ENCODE results near the gene ATAT1. TPM values are rescaled to one million over a fixed set of nuclear protein-coding genes. Genes with fewer than 3 reads are reported as not detected.

The ATAT1 gene
- total RNA-seq, 1 donor from 2014 or later, result 30.3 TPM

DNA sequence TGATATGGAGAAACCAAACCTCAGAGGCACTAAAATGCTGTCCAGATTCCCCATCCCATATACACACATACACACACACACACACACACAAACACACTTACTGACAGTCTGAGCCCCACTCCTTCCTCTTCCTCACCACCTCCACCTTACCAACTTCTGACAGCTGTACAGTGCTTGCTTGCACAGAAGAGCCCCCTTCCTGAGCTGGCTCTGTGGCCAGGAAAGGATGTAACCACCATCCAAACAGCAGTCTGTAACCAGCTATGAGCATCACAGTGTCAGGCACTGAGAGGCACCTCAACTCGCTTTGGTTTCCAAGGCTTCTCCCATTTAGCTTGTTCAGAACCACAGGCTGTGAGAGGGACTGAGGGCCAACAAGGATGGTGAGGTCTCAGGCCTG, 14.4 kb downstream of the ATAT1 start:
- H3K27me3 Mint-ChIP-seq (ENCODE audit: unreplicated experiment), result peaks cover 7% of the 10 kb centered on the region
- no peaks in the 10 kb centered on the region for H3K9me3 Mint-ChIP-seq (ENCODE audit: unreplicated experiment)
- no peak for DNase-seq (ENCODE audit: low spot score)
- peak overlapping the region; percentile 61 for H3K4me3 Mint-ChIP-seq (ENCODE audit: unreplicated experiment)
- peaks cover 27% of the 10 kb centered on the region for H3K36me3 Mint-ChIP-seq (ENCODE audit: low read depth, unreplicated experiment)
- TF ChIP-seq, protein P1, sequence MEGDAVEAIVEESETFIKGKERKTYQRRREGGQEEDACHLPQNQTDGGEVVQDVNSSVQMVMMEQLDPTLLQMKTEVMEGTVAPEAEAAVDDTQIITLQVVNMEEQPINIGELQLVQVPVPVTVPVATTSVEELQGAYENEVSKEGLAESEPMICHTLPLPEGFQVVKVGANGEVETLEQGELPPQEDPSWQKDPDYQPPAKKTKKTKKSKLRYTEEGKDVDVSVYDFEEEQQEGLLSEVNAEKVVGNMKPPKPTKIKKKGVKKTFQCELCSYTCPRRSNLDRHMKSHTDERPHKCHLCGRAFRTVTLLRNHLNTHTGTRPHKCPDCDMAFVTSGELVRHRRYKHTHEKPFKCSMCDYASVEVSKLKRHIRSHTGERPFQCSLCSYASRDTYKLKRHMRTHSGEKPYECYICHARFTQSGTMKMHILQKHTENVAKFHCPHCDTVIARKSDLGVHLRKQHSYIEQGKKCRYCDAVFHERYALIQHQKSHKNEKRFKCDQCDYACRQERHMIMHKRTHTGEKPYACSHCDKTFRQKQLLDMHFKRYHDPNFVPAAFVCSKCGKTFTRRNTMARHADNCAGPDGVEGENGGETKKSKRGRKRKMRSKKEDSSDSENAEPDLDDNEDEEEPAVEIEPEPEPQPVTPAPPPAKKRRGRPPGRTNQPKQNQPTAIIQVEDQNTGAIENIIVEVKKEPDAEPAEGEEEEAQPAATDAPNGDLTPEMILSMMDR (IDR thresholded peaks at IDR 0.05; ENCODE audit: unreplicated experiment), result no peak
- peak overlapping the region; percentile 15 for H3K27ac Mint-ChIP-seq (ENCODE audit: unreplicated experiment)
- peaks cover 51% of the 10 kb centered on the region for H3K4me1 Mint-ChIP-seq (ENCODE audit: unreplicated experiment)

DNA sequence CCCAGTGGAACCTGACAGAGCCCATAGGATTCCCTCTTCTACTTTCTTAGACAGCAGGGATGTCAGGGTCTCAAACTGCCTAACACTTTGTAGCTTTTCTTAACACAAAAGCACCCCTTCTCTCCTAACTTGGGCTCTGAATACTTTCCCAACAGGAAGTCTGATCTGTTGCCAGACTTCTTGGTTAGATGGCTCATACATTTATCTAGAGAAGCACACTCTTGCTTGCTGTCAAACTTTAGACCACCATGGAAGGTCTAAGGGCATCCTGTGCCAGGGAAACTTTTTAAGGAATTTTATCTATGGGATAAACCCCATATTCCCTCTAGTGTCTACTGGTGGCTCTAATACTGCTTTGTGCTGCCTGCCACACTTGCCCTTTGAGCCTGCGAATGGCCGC, 17.0 kb downstream of the ATAT1 start:
- TF ChIP-seq, protein P1 (IDR thresholded peaks at IDR 0.05; ENCODE audit: unreplicated experiment), result no peak
- Mint-ChIP-seq H3K9me3 (ENCODE audit: unreplicated experiment) (no peaks in the 10 kb centered on the region), H3K36me3 (ENCODE audit: low read depth, unreplicated experiment) (peaks cover 35% of the 10 kb centered on the region), H3K4me3 (ENCODE audit: unreplicated experiment) (peak overlapping the region; percentile 70), H3K27ac (ENCODE audit: unreplicated experiment) (peak overlapping the region; percentile 92), H3K4me1 (ENCODE audit: unreplicated experiment) (peaks cover 62% of the 10 kb centered on the region), H3K27me3 (ENCODE audit: unreplicated experiment) (peaks cover 7% of the 10 kb centered on the region)
- DNase-seq (ENCODE audit: low spot score), result no peak

DNA sequence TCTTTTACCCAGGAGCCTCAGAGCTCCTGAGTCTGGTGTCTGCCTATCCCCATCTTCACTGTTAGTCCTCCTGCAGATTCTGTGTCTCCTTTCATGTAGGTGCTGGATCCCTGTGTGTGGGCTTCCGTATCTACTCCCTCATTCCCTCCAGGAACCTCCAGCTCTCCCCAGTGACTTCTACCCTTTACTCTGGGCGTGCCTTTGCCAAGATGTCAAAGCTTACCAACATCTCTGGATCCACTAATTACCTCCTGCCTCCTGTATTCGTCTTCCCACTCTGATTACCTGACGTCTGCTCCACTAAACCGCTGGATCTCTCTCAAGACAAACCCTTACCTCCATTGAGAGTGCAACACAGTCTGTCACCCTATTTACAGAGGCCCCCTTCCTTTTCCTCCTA, 18.1 kb downstream of the ATAT1 start:
- peak overlapping the region; percentile 91 for H3K4me3 Mint-ChIP-seq (ENCODE audit: unreplicated experiment)
- TF ChIP-seq, protein P1 (IDR thresholded peaks at IDR 0.05; ENCODE audit: unreplicated experiment), result no peak
- no peaks in the 10 kb centered on the region for H3K9me3 Mint-ChIP-seq (ENCODE audit: unreplicated experiment)
- H3K36me3 Mint-ChIP-seq (ENCODE audit: low read depth, unreplicated experiment), result peaks cover 35% of the 10 kb centered on the region
- peak overlapping the region; percentile 92 for H3K27ac Mint-ChIP-seq (ENCODE audit: unreplicated experiment)
- peaks cover 62% of the 10 kb centered on the region for H3K4me1 Mint-ChIP-seq (ENCODE audit: unreplicated experiment)
- no peak for DNase-seq (ENCODE audit: low spot score)
- peaks cover 7% of the 10 kb centered on the region for H3K27me3 Mint-ChIP-seq (ENCODE audit: unreplicated experiment)

DNA sequence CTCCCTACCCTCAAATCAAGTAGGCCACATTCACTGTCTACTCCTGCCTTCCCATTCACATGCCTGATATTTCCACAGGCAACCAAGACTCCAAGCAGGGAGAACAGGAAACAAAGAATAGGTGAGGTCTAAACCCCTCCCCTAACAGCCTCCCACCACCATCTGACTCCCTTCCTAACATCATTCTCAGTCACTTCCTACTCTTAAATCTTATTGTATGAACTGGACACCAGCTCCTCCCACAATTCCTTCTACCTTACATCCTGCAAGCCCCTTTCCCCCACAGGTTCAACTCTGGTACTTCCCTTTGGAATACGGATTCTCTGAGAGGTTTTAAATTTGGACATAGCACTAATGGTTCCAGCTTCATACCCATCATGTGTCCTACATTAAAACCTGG, 19.3 kb downstream of the ATAT1 start:
- Mint-ChIP-seq H3K36me3 (ENCODE audit: low read depth, unreplicated experiment) (peaks cover 31% of the 10 kb centered on the region), H3K4me1 (ENCODE audit: unreplicated experiment) (peaks cover 53% of the 10 kb centered on the region), H3K9me3 (ENCODE audit: unreplicated experiment) (no peaks in the 10 kb centered on the region), H3K4me3 (ENCODE audit: unreplicated experiment) (peak overlapping the region; percentile 91), H3K27me3 (ENCODE audit: unreplicated experiment) (peaks cover 7% of the 10 kb centered on the region), H3K27ac (ENCODE audit: unreplicated experiment) (peak overlapping the region; percentile 92)
- TF ChIP-seq, protein P1 (IDR thresholded peaks at IDR 0.05; ENCODE audit: unreplicated experiment), result no peak
- DNase-seq (ENCODE audit: low spot score), result no peak

DNA sequence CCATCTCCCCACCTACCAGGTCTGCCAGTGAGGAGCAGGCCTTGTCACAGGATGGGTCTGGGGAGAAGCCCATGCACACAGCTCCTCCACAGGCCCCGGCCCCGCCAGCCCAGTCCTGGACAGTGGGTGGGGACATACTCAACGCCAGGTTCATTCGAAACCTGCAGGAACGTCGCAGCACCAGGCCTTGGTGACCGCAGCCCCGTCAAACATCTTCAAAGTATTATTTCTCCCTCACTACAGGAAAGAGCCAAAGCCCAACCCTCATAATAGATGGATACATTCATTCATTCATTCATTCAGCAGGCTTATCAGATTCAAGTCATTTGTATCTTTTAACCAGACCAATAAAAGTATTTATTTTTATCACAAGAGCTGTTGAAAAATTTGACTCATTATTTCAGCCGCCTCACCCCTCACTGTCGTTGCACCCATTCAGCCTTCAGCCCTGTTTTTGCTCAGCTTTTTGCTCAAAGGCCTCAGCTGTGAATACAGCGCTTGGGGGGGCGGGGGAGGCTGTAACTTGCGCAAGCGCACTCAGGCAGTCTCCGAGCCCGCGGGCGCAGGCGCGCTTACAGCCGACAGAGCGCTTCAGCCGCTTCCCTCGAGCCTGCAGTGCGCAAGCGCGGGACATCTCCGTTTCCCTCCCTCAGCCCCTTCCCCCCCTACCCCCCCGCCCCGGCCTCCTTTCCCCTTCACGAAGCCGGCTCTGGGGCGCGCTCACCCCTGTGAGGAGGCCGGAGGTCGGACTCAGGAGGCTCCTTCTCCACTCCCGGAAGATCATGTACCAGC, 20.0 kb downstream of the ATAT1 start, which contains the start of gene C6orf136:
Gene C6orf136 (plus strand): TSS at position 684 of the 792 bp plus-strand sequence. CDS start 99 bp downstream, at position 783.
- Mint-ChIP-seq H3K4me3 (ENCODE audit: unreplicated experiment) (peak within 1 kb of the TSS; percentile 93), H3K27me3 (ENCODE audit: unreplicated experiment) (peaks cover 7% of the 10 kb centered on the region), H3K4me1 (ENCODE audit: unreplicated experiment) (peaks cover 48% of the 10 kb centered on the region), H3K9me3 (ENCODE audit: unreplicated experiment) (no peaks in the 10 kb centered on the region), H3K36me3 (ENCODE audit: low read depth, unreplicated experiment) (peaks cover 31% of the 10 kb centered on the region), H3K27ac (ENCODE audit: unreplicated experiment) (peak within 1 kb of the TSS; percentile 92)
- DNase-seq (ENCODE audit: low spot score), result peak; percentile 87
- TF ChIP-seq, protein P1 (IDR thresholded peaks at IDR 0.05; ENCODE audit: unreplicated experiment), result no peak

All from endothelial cell (in vitro differentiated cells).